ENCODE measurements around the gene CELF4. TPM values are rescaled to one million over a fixed set of nuclear protein-coding genes. Genes with fewer than 3 reads are reported as not detected.

CELF4 gene
- total RNA-seq, 1 donor from 2014 or later = not detected

- DNase-seq (ENCODE audit: extremely low read depth, low read depth, low spot score) = no peak
Measured at GRCh38 chr18:37527395-37527794, 38.2 kb downstream of the CELF4 start.

GRCh38 chr18:37525262-37525585 is 40.4 kb downstream of the CELF4 start:
- no peak for DNase-seq (ENCODE audit: extremely low read depth, low read depth, low spot score)

DNA sequence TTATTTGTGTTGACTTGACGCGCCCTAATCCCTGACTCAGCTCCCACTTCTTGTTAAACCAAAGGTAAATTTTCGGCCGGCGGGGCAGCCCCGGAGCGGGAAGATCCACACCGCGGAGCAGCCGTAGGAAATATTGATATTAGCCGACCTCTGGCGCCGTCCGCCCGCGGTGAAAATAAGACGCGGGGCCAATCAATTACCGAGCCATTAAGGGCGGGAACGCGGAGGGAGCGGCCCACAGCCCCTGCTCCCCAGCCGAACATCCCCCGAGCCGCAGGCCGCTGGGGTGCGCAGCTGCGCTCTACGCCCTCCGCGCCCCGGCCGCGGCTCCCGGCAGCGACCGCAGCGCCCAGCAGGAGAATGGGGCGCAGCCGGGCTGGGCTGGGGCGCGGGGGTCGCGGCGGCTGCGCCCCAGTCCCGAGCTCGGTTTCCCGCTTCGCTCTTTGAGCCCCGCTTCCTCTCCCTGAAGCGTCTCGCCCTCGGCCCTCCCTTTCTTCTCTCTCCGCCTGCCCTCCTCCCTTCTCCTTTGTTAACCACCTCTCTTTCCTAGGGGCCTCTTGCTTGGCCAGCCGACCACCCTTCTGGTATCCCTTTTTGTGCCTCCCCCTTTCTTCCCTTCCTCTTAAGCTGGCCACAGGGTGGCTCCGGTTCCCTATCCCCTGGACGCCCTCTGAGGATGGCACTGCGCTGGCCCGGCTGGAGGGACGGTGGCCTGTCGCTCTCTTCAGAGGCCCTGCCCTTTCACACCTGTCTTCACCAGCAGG is 40.9 kb downstream of the CELF4 start:
- no peak for DNase-seq (ENCODE audit: extremely low read depth, low read depth, low spot score)

GRCh38 chr18:37524139-37524497 is 41.5 kb downstream of the CELF4 start:
- no peak for DNase-seq (ENCODE audit: extremely low read depth, low read depth, low spot score)

- no peak for DNase-seq (ENCODE audit: extremely low read depth, low read depth, low spot score)
Measured at GRCh38 chr18:37521510-37522465, 43.8 kb downstream of the CELF4 start.

DNA sequence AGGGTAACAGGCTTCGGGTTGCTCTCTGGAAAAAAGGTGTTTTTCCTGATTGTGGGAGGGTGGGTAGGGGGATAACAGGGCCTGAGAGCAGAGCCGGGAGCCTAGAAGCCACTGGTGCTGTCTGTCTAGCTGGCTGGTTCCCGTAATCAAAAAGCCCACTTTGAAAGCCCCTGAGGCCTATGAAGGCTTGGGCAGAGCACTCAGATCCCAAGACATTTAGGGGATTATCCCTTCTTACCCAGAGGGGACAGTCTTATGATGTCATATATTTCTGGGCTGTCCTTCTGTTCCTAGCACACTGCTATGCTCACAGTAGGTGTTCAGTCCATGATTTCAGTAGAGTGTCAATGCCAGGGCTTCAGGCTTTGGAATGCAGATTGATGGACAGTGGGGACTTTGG is 45.1 kb downstream of the CELF4 start:
- DNase-seq (ENCODE audit: extremely low read depth, low read depth, low spot score) = no peak

GRCh38 chr18:37519510-37520135 is 46.0 kb downstream of the CELF4 start:
- no peak for DNase-seq (ENCODE audit: extremely low read depth, low read depth, low spot score)

DNA sequence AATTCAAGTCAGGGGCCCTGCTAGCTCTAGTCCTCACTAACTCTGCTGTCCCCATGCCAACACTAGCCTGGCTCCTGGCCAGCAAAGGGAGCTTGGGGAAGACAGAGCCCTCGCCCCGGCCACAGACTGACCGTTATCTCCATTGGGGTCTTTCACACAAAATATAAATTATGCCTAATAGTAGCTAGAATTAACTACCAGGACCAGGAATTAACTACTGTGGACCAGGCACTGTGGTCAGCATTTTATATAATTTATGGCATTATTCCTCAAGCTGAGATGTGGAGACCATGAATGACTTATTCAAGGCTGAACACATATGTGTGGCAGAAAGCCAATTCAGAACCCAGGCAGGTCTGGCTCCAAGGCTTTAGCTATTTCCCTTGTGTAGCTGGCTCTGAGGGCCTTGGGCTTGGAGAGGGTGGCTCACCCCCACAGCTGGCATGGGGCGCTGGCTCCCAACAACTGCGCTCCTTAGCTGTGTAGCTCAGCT is 49.2 kb downstream of the CELF4 start:
- DNase-seq (ENCODE audit: extremely low read depth, low read depth, low spot score) = no peak

GRCh38 chr18:37514953-37515352 is 50.6 kb downstream of the CELF4 start:
- no peak for DNase-seq (ENCODE audit: extremely low read depth, low read depth, low spot score)

GRCh38 chr18:37512400-37512799 is 53.2 kb downstream of the CELF4 start:
- no peak for DNase-seq (ENCODE audit: extremely low read depth, low read depth, low spot score)

- no peak for DNase-seq (ENCODE audit: extremely low read depth, low read depth, low spot score)
Measured at GRCh38 chr18:37511721-37512298, 53.8 kb downstream of the CELF4 start.

DNA sequence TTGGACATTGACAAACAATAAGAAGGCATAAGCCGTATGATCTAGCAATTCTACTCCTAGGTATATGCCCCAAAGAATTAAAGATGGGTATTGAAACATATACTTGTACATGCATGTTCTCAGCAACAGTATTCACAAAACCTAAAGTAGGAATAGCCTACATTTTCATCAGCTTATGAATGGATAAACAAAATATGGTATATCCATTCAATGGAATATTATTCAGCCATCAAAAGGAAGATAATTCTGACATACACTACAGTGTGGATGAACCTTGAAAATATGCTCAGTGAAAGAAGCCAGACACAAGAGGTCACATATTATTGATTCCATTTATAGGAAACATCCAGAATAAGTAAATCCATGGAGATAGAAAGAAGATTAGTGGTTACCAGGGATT is 56.0 kb downstream of the CELF4 start:
- no peak for DNase-seq (ENCODE audit: extremely low read depth, low read depth, low spot score)

DNA sequence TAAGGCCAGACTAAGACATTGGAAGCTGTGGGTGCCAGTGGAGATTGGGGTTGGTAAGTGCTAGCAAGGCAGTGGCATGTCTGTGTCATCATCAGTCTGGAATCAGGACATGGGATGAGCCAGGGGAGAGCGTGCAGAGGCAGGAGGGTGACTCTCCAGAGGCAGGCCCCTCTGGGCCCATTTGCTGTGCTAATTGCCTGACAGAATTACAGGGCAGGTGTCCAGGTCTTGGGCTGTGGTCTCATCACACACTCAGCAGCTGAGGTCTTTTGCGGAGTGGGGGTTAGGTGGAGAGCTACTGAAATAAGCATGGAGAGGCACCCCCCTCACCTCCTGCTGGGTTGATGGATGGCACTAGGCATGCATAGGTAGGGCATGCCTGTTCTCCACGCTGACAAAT is 57.4 kb downstream of the CELF4 start:
- no peak for DNase-seq (ENCODE audit: extremely low read depth, low read depth, low spot score)

GRCh38 chr18:37507239-37507638 is 58.4 kb downstream of the CELF4 start:
- no peak for DNase-seq (ENCODE audit: extremely low read depth, low read depth, low spot score)

DNA sequence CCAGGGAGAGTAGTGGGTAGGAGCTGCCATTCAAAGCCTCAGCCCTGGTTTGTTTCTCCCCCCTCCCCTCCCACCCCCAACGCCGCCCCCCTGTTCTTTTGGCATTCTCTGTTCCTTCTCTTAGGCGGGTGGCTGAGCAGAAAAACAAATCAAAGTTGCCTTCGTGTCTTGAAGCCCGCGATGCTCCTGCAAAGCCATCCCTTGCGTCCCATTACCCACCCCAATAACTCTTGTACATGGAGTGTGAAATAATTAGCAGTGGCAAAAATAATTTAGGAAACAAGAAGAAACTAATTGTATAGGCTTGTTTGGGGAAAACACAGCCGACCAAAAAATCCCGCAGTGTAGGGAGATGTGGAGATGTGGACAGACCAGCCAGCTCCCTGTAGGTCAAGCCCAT is 59.6 kb downstream of the CELF4 start:
- no peak for DNase-seq (ENCODE audit: extremely low read depth, low read depth, low spot score)

DNA sequence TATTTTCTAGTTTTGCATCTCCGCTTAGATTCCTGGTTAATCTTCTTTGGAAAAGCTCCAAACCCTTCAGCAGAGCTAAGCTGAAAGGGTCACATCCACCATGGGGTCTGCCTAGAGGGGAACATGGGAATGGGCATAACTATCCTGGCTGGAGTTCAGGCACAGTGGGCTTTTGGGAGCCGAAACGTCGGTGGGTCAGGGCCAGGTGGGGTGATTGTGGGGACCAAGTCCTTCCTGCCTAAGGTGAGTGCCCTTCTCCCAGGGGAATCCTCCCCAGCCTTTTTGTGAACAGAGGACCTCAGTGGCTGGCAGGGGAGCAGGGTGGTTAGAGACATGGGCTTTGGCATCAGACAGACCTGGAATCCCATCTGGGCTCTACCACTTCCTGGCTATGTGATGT is 60.3 kb downstream of the CELF4 start:
- no peak for DNase-seq (ENCODE audit: extremely low read depth, low read depth, low spot score)

DNA sequence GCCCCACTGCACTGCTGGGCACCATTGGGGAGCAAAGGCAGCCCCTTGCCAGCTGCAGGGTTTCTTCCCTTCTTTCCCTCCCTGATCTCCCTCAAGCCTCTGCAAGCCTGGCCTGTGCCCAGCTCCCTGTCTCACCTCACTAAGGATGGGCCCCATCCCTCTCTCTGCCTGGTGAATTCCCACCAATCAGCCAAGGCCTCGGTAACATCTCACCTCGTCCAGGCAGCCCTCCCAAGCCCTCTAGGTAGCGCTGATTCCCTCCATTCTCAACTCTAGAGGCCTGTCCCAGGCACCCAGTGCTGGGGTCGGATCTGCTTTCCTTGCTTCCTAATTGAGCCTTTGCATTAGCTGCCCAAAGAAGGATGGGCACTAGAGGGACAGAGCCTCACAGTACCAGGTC is 63.0 kb downstream of the CELF4 start:
- DNase-seq (ENCODE audit: extremely low read depth, low read depth, low spot score) = no peak

- no peak for DNase-seq (ENCODE audit: extremely low read depth, low read depth, low spot score)
Measured at GRCh38 chr18:37502036-37502435, 63.6 kb downstream of the CELF4 start.

GRCh38 chr18:37501136-37501535 is 64.5 kb downstream of the CELF4 start:
- DNase-seq (ENCODE audit: extremely low read depth, low read depth, low spot score) = no peak

DNA sequence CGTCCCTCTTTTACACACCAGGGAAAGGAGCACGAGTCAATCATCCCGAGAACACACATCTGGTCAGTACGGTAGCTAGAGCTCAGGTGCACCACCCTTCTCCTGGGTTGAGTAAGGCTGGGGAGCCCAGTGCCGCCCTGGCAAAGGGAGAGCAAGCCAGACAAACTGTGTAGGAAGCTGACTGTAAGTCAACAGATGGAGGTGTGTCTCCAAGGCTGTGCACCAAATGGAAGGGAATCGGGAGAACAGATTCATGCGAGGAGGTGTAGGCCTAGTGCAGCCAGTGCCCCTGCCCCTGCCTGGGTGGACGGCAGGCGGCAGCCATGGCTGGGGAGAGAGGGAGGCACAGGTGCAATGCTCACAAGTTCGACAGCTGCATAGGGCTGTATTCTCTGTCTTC is 65.7 kb downstream of the CELF4 start:
- DNase-seq (ENCODE audit: extremely low read depth, low read depth, low spot score) = no peak

GRCh38 chr18:37499044-37499443 is 66.6 kb downstream of the CELF4 start:
- DNase-seq (ENCODE audit: extremely low read depth, low read depth, low spot score) = no peak
